Type B pancreatic cell (in vitro differentiated cells): ENCODE results near the gene ALDH1A3. TPM values are rescaled to one million over a fixed set of nuclear protein-coding genes. Genes with fewer than 3 reads are reported as not detected.

Source experiments
- DNase-seq: peaks from one replicate; pipeline ENCODE4 v3.0.0; 2021; ENCODE audit warnings: mixed read lengths; ENCODE audit not compliant: unreplicated experiment; ENCODE audit errors: extremely low spot score
- H3K27ac Mint-ChIP-seq: 2 replicates; pipeline ENCODE4 v1.8.0; 2021; ENCODE audit warnings: mild to moderate bottlenecking, mixed read lengths
- H3K27me3 Mint-ChIP-seq: 2 replicates; pipeline ENCODE4 v1.8.0; 2021; ENCODE audit warnings: mixed read lengths
- H3K36me3 Mint-ChIP-seq: 2 replicates; pipeline ENCODE4 v1.8.0; 2021; ENCODE audit warnings: mixed read lengths
- H3K4me1 Mint-ChIP-seq: one replicate; pipeline ENCODE4 v1.8.0; 2021; ENCODE audit warnings: mixed read lengths; ENCODE audit not compliant: unreplicated experiment
- H3K4me3 Mint-ChIP-seq: 2 replicates; pipeline ENCODE4 v1.8.0; 2021; ENCODE audit warnings: mild to moderate bottlenecking, mixed read lengths
- H3K9me3 Mint-ChIP-seq: 2 replicates; pipeline ENCODE4 v1.8.0; 2021; ENCODE audit warnings: mixed read lengths
- total RNA-seq: library from RNA; stranded (reverse); gene quantifications from 2 replicates; pipeline ENCODE4 v1.2.1, GENCODE V29; 2021; ENCODE audit warnings: low replicate concordance
- TF ChIP-seq, protein P1 (sequence below): fragments of 200-600 bp; sonication (generic); conservative IDR thresholded peaks from 2 replicates; pipeline ENCODE4 v1.5.0; 2021; ENCODE audit warnings: antibody characterized with exemption, mild to moderate bottlenecking

ALDH1A3 gene
- total RNA-seq, 1 donor from 2014 or later = 13.0 TPM

- no peaks in the 10 kb centered on the region for H3K9me3 Mint-ChIP-seq
- H3K27ac Mint-ChIP-seq = no peak overlapping the region
- peaks cover 11% of the 10 kb centered on the region for H3K4me1 Mint-ChIP-seq
- H3K36me3 Mint-ChIP-seq = no peaks in the 10 kb centered on the region
- H3K4me3 Mint-ChIP-seq = no peak overlapping the region
- TF ChIP-seq, protein P1, sequence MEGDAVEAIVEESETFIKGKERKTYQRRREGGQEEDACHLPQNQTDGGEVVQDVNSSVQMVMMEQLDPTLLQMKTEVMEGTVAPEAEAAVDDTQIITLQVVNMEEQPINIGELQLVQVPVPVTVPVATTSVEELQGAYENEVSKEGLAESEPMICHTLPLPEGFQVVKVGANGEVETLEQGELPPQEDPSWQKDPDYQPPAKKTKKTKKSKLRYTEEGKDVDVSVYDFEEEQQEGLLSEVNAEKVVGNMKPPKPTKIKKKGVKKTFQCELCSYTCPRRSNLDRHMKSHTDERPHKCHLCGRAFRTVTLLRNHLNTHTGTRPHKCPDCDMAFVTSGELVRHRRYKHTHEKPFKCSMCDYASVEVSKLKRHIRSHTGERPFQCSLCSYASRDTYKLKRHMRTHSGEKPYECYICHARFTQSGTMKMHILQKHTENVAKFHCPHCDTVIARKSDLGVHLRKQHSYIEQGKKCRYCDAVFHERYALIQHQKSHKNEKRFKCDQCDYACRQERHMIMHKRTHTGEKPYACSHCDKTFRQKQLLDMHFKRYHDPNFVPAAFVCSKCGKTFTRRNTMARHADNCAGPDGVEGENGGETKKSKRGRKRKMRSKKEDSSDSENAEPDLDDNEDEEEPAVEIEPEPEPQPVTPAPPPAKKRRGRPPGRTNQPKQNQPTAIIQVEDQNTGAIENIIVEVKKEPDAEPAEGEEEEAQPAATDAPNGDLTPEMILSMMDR = no peak
- no peak for DNase-seq
- H3K27me3 Mint-ChIP-seq = peaks cover 37% of the 10 kb centered on the region
These were observed 13.8 kb downstream of the ALDH1A3 start for GRCh38 chr15:100893261-100893963.

GRCh38 chr15:100893964-100894295 lies 14.3 kb downstream of the ALDH1A3 start:
- Mint-ChIP-seq H3K4me3 (no peak overlapping the region), H3K4me1 (peaks cover 11% of the 10 kb centered on the region), H3K27ac (no peak overlapping the region), H3K36me3 (no peaks in the 10 kb centered on the region), H3K9me3 (no peaks in the 10 kb centered on the region), H3K27me3 (peaks cover 41% of the 10 kb centered on the region)
- no peak for DNase-seq
- TF ChIP-seq, protein P1 = no peak

GRCh38 chr15:100895721-100896120 lies 16.1 kb downstream of the ALDH1A3 start:
- TF ChIP-seq, protein P1 = no peak
- no peaks in the 10 kb centered on the region for H3K36me3 Mint-ChIP-seq
- no peak overlapping the region for H3K4me3 Mint-ChIP-seq
- H3K27me3 Mint-ChIP-seq = peaks cover 41% of the 10 kb centered on the region
- peaks cover 10% of the 10 kb centered on the region for H3K4me1 Mint-ChIP-seq
- peak overlapping the region; percentile 49 for H3K27ac Mint-ChIP-seq
- no peaks in the 10 kb centered on the region for H3K9me3 Mint-ChIP-seq
- DNase-seq = no peak

- Mint-ChIP-seq H3K4me3 (no peak overlapping the region), H3K27ac (no peak overlapping the region), H3K4me1 (peaks cover 21% of the 10 kb centered on the region), H3K27me3 (peaks cover 37% of the 10 kb centered on the region), H3K36me3 (no peaks in the 10 kb centered on the region), H3K9me3 (no peaks in the 10 kb centered on the region)
- DNase-seq = no peak
- TF ChIP-seq, protein P1 = no peak
These were observed 17.9 kb downstream of the ALDH1A3 start for GRCh38 chr15:100897221-100898151.

DNA sequence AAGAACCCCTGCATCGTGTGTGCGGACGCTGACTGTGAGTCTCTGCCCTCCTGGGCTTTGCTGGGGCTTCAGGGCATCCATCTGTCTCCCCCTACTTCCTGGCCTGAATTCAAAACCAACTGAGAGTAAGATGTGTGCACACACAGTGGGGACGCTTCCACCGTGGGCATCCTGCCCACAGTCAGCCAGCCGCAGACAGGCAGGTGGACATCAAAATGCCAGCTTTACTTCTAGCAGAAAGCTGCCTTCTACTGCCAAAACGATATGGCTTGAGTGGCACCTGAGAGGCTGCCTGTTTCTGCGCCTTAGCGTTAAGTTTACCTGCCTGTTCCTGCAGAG lies 18.5 kb downstream of the ALDH1A3 start:
- TF ChIP-seq, protein P1 = no peak
- DNase-seq = no peak
- no peak overlapping the region for H3K4me3 Mint-ChIP-seq
- peaks cover 27% of the 10 kb centered on the region for H3K4me1 Mint-ChIP-seq
- H3K27me3 Mint-ChIP-seq = peaks cover 33% of the 10 kb centered on the region
- no peak overlapping the region for H3K27ac Mint-ChIP-seq
- H3K9me3 Mint-ChIP-seq = no peaks in the 10 kb centered on the region
- no peaks in the 10 kb centered on the region for H3K36me3 Mint-ChIP-seq
